Measurements from ENCODE around the gene TGM2. TPM values are rescaled to one million over a fixed set of nuclear protein-coding genes. Genes with fewer than 3 reads are reported as not detected.

TGM2 gene
- total and polyA plus RNA-seq, 2 donors from 2014 or later: 44.6 to 611 TPM

DNA sequence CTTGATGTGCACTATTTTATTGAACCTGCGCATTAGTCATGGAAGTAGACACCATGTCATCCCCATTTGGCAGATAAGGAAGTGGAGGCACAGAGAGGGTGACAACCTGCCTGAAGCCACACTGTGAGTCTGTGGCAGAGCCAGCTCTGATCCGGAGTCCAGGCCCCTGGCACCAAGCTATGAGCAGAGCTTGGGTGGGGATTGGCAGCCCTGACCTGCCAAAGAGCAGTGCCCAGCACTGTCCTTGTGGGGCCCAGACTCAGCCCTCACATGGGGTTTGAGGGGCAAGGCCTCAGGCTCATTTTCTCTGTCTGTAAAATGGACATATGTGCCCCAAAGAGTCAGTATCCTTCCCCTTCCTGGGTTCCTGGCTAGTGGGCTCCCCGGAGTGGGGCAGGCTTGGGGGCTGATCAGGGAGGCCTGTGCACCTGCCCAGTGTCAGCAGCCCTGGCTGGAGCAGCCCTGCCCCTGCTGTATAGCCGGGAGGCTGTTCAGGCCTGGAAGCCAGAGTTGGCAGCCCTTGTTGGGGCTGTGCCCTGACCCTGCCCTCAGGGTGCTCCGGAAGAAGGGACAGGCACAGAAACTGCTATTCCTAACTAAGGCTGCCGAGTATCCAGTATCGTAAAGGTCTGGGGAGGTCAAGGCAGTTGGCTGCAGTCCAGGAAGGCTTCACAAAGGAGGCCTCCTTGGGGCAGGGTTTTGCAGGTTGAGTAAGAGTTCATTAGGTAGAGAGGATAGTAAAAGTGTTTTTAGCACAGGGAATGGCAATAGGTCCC, 38.7 kb downstream of the TGM2 start:
- FAIRE-seq: no peak
- Histone ChIP-seq H3K4me1 (ENCODE audit: control insufficient read depth in 2 of 3, insufficient read depth in 2 of 3, low read depth in 1 of 3, low read length in 3 of 3) (peaks cover 0 to 13% (median 10%) of the 10 kb centered on the region in 3 donors), H3K9ac (ENCODE audit: low read length in 3 of 3) (no peak overlapping the region), H3K27me3 (ENCODE audit: control insufficient read depth, insufficient read depth, low read length) (no peaks in the 10 kb centered on the region), H3K27ac (ENCODE audit: low read depth in 2 of 2, low read length in 2 of 2) (peak overlapping the region; percentile 25 to 47), H3K4me3 (ENCODE audit: low read length in 3 of 3) (no peak overlapping the region), H3K9me3 (ENCODE audit: control insufficient read depth in 2 of 3, insufficient read depth in 1 of 3, low read length in 3 of 3) (no peaks in the 10 kb centered on the region), H3K36me3 (ENCODE audit: control insufficient read depth in 2 of 3, insufficient read depth in 3 of 3, low read length in 3 of 3) (no peaks in the 10 kb centered on the region)
- intact Hi-C loops (cut with DNase I): no loop called here
- TF ChIP-seq, protein P1, sequence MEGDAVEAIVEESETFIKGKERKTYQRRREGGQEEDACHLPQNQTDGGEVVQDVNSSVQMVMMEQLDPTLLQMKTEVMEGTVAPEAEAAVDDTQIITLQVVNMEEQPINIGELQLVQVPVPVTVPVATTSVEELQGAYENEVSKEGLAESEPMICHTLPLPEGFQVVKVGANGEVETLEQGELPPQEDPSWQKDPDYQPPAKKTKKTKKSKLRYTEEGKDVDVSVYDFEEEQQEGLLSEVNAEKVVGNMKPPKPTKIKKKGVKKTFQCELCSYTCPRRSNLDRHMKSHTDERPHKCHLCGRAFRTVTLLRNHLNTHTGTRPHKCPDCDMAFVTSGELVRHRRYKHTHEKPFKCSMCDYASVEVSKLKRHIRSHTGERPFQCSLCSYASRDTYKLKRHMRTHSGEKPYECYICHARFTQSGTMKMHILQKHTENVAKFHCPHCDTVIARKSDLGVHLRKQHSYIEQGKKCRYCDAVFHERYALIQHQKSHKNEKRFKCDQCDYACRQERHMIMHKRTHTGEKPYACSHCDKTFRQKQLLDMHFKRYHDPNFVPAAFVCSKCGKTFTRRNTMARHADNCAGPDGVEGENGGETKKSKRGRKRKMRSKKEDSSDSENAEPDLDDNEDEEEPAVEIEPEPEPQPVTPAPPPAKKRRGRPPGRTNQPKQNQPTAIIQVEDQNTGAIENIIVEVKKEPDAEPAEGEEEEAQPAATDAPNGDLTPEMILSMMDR (IDR thresholded peaks at IDR 0.05; ENCODE audit: borderline replicate concordance, extremely low read depth, insufficient read depth): no peak
- peak in 2 of 5 donors; percentile 9 to 82 for DNase-seq

DNA sequence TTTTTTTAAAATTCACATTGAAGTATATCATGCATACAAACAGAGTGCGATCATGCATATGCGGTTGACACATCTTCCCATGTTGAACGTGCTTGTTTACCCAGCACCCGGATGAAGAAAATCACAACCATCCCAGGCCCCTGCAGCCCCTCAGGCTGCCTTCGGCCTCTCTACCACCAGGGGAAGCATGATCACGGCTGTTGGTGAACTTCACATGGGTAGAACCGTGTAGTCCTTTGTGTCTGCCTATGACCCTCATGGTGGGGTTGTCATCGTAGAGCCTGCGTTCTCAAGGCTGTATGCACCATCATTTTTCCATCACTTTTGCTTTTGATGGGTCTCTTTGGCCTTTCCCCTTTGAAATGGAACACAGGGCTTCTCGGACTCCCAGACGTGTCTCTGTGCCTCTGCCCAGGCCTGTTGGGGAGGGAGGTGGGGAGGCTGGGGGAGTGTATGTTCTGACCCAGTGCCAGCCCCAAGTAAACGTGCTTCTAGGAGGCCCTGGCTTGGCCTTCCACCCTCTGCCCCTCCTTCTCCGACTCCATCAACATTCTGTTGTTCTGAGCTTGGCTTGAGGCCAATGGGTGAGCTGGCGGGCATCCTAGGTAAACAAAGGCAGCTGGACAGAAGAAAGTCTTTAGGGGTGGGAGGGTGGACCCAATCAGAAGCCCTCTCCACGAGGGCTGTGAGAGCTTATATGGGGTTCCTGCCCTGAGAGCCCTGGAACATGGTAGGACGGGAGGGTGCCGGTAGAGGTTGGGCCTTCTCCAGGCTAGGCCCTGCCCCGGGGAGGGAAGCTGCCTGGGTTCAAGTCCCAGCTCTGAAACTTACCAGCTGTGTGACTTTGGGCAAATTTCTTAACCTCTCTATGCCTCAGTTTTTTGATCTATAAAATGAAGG, 39.7 kb downstream of the TGM2 start:
- FAIRE-seq (no peak), DNase-seq (peak; percentile 77 to 96 (median 83))
- peak overlapping the region in 1 of 3 donors; percentile 27 for H3K9ac ChIP-seq (ENCODE audit: low read length in 3 of 3)
- no peak overlapping the region for H3K4me3 ChIP-seq (ENCODE audit: low read length in 3 of 3)
- TF ChIP-seq, protein P1 (IDR thresholded peaks at IDR 0.05; ENCODE audit: borderline replicate concordance, extremely low read depth, insufficient read depth): no peak
- H3K4me1 ChIP-seq (ENCODE audit: control insufficient read depth in 2 of 3, insufficient read depth in 2 of 3, low read depth in 1 of 3, low read length in 3 of 3): peaks cover 0 to 13% (median 10%) of the 10 kb centered on the region in 3 donors
- H3K27ac ChIP-seq (ENCODE audit: low read depth in 2 of 2, low read length in 2 of 2): peak overlapping the region; percentile 25 to 37
- no peaks in the 10 kb centered on the region for H3K36me3 ChIP-seq (ENCODE audit: control insufficient read depth in 2 of 3, insufficient read depth in 3 of 3, low read length in 3 of 3)
- H3K27me3 ChIP-seq (ENCODE audit: control insufficient read depth, insufficient read depth, low read length): no peaks in the 10 kb centered on the region
- intact Hi-C loops (cut with DNase I): no loop called here
- H3K9me3 ChIP-seq (ENCODE audit: control insufficient read depth in 2 of 3, insufficient read depth in 1 of 3, low read length in 3 of 3): no peaks in the 10 kb centered on the region

DNA sequence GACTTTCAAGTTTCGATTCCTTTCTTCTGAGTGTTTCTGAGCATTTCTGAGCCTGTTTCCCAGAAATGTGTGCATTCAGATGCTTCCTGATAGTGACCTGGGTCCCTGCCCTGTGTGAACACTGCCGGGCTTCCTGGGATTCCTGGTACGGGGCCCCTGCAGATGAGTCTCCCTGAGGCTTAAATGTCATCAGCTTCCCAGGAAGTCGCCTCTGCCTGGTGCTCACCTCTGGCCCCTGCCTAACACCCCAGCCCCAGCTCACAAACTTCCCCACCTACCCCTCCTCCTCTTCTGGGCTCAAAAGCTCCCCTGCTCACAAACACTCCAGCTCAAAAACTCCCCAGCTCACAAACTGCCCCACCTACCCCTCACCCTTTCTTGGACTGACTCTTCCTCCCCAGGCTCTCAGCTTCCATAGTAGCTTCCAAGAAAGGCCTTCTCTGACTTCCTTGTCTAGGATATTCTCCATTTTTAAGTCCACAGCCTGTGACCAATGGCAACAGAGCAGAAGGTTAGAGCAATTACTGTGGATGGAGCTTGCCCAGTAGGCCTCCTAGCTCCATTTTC, 42.0 kb downstream of the TGM2 start:
- TF ChIP-seq, protein P1 (IDR thresholded peaks at IDR 0.05; ENCODE audit: borderline replicate concordance, extremely low read depth, insufficient read depth): no peak
- H3K27me3 ChIP-seq (ENCODE audit: control insufficient read depth, insufficient read depth, low read length): no peaks in the 10 kb centered on the region
- DNase-seq (peak in 2 of 5 donors; percentile 10 to 55), FAIRE-seq (no peak)
- no peak overlapping the region for H3K4me3 ChIP-seq (ENCODE audit: low read length in 3 of 3)
- intact Hi-C loops (cut with DNase I): no loop called here
- H3K27ac ChIP-seq (ENCODE audit: low read depth in 2 of 2, low read length in 2 of 2): peak overlapping the region in 1 of 2 donors; percentile 77
- H3K36me3 ChIP-seq (ENCODE audit: control insufficient read depth in 2 of 3, insufficient read depth in 3 of 3, low read length in 3 of 3): no peaks in the 10 kb centered on the region
- no peaks in the 10 kb centered on the region for H3K9me3 ChIP-seq (ENCODE audit: control insufficient read depth in 2 of 3, insufficient read depth in 1 of 3, low read length in 3 of 3)
- H3K9ac ChIP-seq (ENCODE audit: low read length in 3 of 3): no peak overlapping the region
- H3K4me1 ChIP-seq (ENCODE audit: control insufficient read depth in 2 of 3, insufficient read depth in 2 of 3, low read depth in 1 of 3, low read length in 3 of 3): peaks cover 0 to 13% (median 10%) of the 10 kb centered on the region in 3 donors

All from kidney (tissue), 14 donors.